GM19193 (cell line): ENCODE results near the gene KCNQ4.

Experiments
- POLR2A ChIP-seq: IDR thresholded peaks from 4 replicates; pipeline ENCODE4 v1.6.1; 2011; ENCODE audit not compliant: insufficient read depth, insufficient read length; ENCODE audit errors: extremely low read depth

The KCNQ4 gene

GRCh38 chr1:40783001-40783905 lies at the start of gene KCNQ4:
Gene KCNQ4, plus strand, starts transcription at chr1:40783787. Its CDS starts 307 bp downstream, at chr1:40784094.
- no peak for TF ChIP-seq POLR2A

- TF ChIP-seq POLR2A = no peak
These were observed 48.5 kb upstream of the KCNQ4 start for GRCh38 chr1:40734882-40735628.

DNA sequence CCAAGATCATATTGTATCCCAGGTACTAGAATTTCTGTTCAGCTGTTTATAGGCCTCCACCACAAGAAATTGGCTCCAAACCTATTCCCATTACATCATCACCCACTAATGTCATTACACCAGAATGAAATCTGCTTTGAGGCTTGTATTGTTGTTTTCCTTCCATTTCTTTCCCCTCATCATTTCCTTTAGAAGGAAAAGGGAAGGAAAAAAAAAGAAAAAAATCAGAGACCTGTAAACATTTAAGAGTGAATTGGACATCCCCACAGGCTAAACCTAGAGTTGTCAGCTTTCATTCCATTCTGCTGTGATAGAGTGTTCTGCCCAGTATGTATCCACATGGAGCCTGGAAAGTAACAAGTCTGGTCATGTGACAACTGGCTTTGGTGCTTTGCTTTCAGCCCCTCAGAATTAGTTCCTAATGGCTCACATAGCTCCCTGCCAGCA lies 47.5 kb upstream of the KCNQ4 start:
- TF ChIP-seq POLR2A = no peak

DNA sequence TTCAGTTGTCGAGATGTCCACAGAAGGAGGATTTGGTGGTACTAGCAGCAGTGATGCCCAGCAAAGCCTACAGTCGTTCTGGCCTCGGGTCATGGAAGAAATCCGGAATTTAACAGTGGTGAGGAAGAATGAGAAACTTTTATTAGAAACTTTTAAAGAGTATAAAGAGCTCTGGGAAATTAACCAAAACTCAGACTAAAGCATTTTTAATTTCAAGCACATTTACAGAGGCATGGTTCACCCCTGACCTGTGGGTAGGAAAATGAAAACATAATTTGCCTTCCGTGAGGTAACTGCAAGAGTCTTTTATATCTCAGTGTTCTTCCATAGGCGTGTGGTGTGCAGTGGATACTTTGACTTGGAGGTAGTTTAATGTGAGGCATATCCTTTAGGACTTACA lies 44.8 kb upstream of the KCNQ4 start:
- no peak for TF ChIP-seq POLR2A

GRCh38 chr1:40739455-40740008 lies 44.1 kb upstream of the KCNQ4 start:
- no peak for TF ChIP-seq POLR2A

DNA sequence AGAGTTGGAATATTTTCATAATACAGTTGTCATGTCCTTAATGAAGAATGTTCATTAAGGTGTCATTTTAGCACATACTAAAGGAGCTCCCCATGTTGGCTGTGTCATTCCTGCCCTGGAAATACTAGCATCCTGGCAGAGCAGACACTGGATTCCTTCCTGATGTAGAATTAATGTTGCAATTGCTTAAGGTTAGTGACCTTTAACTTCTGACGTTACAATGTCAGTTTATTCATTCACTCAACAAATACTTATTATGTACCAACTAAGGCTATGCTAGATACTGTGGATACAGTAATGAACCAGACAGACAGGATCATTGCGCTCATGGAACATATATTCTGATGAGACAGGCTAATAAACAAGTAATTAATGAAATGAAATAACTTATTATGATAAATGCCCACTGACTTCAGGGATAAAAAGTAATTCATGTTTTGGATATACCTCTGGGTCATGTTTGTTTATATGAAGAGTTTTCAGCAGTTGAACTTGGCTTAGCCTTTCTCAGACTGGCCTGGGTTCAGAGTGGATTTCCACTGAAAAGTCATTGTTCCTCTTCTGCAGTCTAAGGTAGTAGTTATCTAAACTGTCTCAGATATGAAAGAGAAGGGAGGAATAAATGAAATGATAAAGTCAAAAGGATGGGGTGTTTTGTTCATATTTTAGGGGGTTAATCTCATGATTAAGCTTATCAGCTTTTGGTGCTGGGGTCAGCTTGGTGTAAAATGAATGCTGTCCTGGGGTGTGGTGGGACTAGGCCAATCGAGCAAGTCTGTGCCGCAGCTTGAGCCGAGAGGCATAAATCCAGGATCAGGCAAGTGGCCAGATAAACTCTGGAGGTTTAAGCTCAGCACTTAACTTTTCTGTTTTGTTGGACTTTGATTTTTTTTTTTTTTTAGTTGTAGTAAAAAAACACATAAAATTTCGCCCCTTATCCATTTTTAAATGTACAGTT lies 43.3 kb upstream of the KCNQ4 start:
- TF ChIP-seq POLR2A = no peak

- no peak for TF ChIP-seq POLR2A
These were observed 42.4 kb upstream of the KCNQ4 start for GRCh38 chr1:40740997-40741736.

DNA sequence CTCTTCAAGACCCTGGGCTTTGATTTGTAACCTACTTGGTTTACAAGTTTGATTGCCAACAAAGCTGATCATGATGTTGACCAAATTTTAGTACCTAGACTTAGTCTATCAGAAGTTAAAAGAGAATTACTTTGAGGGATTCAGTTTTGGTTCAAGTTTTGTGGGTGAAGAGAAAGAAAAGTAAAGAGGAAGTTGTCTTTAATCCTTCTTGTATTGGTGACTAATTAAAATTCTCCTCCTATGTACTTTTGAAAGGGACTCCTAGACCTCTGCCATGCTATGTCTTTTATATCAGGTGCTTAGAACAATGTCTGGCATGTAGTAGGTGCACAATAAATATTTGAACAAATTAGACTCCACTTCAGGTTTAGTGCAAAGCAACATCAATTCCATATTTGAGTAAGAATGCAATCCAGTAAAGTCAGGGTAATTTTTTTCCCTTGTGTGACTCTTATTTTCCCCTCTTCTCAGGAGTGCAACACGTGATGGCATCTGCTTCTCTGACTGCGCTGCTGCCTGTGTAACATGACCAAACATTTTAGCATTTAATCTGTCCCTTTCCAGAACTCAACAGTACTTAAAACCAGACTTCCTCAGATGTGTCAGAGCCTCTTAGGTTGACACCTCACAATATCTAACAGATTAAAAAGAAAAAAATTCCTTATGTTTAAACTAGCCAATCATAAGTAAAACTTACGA lies 41.1 kb upstream of the KCNQ4 start:
- no peak for TF ChIP-seq POLR2A

DNA sequence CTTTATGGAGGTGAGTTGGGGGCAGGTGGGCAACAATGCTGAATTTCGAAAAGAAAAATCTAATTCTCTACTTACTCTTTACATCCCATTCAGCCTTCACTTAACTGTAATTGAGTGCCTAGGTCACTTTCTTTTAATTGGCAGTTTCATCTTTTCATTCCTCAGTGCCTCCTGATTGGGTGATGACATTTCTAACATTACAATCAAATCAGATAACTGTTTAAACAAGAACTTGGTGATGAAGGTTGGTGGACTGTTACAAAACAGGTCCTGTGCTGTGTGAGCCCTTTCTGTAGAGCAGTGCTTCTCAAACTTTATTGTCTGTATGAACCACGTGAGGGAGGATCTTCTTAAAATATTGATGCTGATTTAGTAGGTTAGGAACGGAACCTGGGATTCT lies 40.1 kb upstream of the KCNQ4 start:
- TF ChIP-seq POLR2A = no peak

- TF ChIP-seq POLR2A = no peak
These were observed 39.7 kb upstream of the KCNQ4 start for GRCh38 chr1:40743860-40744259.

DNA sequence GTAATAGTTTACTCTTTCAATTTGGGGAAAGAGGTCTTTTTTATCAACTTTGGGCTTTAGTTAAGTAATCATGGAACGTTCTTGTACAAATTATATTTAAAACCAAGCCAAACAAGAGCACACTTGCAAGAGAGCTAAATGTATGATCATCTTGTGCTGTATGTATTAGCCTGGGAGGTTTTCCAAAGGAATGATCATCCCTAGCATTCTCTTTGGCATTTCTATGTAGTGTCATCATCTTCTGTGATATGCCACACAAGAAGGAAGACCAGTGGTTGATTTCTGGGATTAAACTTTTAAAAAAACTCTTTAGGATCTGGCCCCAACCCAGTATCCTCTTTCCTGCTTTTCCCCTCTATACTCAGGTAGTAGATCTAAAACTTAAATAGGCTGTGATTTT lies 38.4 kb upstream of the KCNQ4 start:
- TF ChIP-seq POLR2A = no peak

DNA sequence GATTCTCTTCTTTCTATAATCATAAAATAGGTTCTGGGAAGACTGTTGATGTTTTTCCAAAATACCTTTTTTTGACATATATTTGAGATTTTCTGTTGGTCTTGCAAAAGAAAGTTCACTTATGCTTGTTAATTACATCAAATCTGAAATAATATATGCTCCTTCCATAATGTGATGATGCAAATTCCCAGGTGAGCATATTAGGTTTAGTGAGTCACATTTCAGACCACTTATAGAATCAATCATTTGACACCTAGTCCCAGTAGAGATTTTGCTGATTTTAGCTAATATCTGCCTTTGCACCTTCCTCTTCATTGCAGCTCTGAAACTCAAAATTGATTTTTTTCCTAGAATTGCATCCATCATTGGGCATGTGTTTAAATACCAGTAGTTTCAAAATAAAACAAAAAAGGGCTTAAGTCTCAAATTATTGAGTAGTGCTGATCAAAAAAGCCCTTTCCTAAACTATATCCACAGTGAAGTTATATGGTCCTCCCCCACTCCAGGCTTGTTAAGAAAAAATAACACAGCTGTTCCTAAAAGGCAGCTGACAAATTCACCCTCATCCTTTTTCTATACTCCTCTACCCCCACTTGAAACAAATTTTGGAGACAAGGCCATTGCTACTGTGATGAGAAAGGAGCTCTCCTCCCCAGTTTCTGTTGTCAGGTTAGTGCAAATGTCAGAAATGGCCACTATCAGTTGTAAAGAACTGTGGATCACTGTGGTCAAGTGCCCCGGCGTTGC lies 37.1 kb upstream of the KCNQ4 start:
- no peak for TF ChIP-seq POLR2A
